Gastrocnemius medialis (tissue), 4 donors: Measurements from ENCODE around the gene TRIM24.

Experiments
- POLR2A ChIP-seq, 2 donors: fragments of 450-650 bp; IDR thresholded peaks; one replicate each; pipeline ENCODE4 v1.6.1; 2017; ENCODE audit warnings: antibody characterized with exemption in 2 of 2, mild to moderate bottlenecking in 2 of 2, moderate library complexity in 2 of 2
- TF ChIP-seq, protein P1 (sequence below), 5 experiments: fragments of 450-650 bp in 3 of 5; fragments of 200-600 bp in 2 of 5; sonication (generic) in 2 of 5; IDR thresholded peaks in 4 of 5; conservative IDR thresholded peaks in 1 of 5; 1 replicate in 4 of 5; 2 replicates in 1 of 5; pipeline ENCODE4 v1.5.1; 2016 to 2019; ENCODE audit warnings: antibody characterized with exemption in 5 of 5, mild to moderate bottlenecking in 3 of 5, moderate library complexity in 3 of 5

DNA sequence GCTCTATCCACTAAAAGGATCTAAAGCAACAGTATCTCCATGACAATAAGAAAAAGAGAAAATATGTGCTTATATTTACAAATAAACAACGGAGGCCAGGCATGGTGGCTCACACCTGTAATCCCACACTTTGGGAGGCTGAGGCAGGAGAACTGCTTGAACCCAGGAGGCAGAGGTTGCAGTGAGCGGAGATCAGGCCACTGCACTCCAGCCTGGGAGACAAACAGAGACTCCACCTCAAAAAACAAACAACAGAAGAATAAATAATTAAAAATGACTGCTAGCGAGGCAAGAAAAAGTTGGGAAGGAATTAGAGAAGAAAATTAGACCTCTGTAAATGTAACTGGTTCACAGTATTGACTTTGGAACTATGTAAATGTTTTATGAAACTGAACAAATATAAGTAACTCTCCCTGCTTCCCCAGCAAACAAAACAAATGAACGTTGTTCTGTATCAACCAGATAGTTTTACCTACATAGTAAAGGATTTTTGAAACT is 17.1 kb downstream of the TRIM24 start:
- TF ChIP-seq, protein P1, sequence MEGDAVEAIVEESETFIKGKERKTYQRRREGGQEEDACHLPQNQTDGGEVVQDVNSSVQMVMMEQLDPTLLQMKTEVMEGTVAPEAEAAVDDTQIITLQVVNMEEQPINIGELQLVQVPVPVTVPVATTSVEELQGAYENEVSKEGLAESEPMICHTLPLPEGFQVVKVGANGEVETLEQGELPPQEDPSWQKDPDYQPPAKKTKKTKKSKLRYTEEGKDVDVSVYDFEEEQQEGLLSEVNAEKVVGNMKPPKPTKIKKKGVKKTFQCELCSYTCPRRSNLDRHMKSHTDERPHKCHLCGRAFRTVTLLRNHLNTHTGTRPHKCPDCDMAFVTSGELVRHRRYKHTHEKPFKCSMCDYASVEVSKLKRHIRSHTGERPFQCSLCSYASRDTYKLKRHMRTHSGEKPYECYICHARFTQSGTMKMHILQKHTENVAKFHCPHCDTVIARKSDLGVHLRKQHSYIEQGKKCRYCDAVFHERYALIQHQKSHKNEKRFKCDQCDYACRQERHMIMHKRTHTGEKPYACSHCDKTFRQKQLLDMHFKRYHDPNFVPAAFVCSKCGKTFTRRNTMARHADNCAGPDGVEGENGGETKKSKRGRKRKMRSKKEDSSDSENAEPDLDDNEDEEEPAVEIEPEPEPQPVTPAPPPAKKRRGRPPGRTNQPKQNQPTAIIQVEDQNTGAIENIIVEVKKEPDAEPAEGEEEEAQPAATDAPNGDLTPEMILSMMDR (IDR thresholded peaks at IDR 0.05 in 4 of 5, conservative IDR thresholded peaks at IDR 0.05 in 1 of 5), result no peak
- TF ChIP-seq POLR2A (IDR thresholded peaks at IDR 0.05), result no peak
